Measurements from ENCODE around the gene TAOK2. TPM values are rescaled to one million over a fixed set of nuclear protein-coding genes. Genes with fewer than 3 reads are reported as not detected.

Gene TAOK2
- total RNA-seq, 6 experiments from 2014 or later = 50.4 to 56.9 (median 53.0) TPM

DNA sequence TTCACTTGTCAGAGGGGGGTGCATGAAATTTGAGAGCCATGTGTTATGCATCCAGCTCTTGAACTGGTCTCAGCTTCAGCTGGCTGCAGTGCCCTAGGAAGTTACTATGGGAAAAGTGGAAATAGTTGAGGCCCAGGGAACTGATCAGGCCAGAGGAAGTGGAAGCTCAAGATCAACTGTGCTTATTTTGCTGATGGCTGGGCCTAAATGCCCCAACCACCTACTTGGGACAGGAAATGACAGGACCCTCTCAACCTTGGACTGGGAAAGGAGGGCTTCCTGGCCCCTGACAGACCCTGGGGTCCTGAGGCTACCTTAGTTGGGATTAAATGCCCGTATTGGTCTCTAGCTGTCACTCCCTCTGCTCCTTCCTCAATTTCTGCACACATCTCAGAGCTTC, 1.2 kb upstream of the TAOK2 start:
- DNase-seq = no peak
- Mint-ChIP-seq H3K9me3 (peaks cover 6% of the 10 kb centered on the region; the same call in 1 of the 2 replicates), H3K27ac (no peak overlapping the region), H3K4me3 (no peak overlapping the region), H3K4me1 (ENCODE audit: low read depth) (peaks cover 34% of the 10 kb centered on the region), H3K36me3 (ENCODE audit: low read depth) (peaks cover 34% of the 10 kb centered on the region), H3K27me3 (ENCODE audit: insufficient read depth) (peaks cover 8% of the 10 kb centered on the region; the same call in 1 of the 2 replicates)
- TF ChIP-seq, protein P1, sequence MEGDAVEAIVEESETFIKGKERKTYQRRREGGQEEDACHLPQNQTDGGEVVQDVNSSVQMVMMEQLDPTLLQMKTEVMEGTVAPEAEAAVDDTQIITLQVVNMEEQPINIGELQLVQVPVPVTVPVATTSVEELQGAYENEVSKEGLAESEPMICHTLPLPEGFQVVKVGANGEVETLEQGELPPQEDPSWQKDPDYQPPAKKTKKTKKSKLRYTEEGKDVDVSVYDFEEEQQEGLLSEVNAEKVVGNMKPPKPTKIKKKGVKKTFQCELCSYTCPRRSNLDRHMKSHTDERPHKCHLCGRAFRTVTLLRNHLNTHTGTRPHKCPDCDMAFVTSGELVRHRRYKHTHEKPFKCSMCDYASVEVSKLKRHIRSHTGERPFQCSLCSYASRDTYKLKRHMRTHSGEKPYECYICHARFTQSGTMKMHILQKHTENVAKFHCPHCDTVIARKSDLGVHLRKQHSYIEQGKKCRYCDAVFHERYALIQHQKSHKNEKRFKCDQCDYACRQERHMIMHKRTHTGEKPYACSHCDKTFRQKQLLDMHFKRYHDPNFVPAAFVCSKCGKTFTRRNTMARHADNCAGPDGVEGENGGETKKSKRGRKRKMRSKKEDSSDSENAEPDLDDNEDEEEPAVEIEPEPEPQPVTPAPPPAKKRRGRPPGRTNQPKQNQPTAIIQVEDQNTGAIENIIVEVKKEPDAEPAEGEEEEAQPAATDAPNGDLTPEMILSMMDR (IDR thresholded peaks at IDR 0.05) = no peak

DNA sequence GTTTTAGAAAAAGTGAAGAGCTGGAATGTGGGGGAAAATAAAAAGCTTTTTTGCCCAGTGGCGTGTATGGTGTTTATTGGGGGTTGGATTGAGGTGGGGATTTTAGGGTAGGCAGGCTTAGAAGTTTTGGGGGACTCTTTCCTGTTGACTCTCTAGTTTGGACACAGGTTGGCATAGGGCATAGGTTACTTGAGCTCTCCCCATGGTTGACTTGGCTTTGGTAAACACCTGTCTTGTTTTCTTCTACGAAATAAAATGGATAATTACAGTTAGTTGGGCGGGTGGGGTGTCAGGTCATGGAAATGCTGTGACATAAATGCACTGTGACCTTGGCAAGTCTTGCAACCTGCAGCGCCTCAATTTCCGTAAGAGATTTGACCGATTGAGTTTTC, 680 bp upstream of the TAOK2 start:
- H3K9me3 Mint-ChIP-seq = peaks cover 6% of the 10 kb centered on the region; the same call in 1 of the 2 replicates
- no peak for DNase-seq
- H3K4me1 Mint-ChIP-seq (ENCODE audit: low read depth) = peaks cover 34% of the 10 kb centered on the region
- H3K4me3 Mint-ChIP-seq = peak overlapping the region; percentile 93; the same call in 1 of the 2 replicates
- peaks cover 34% of the 10 kb centered on the region for H3K36me3 Mint-ChIP-seq (ENCODE audit: low read depth)
- peak overlapping the region; percentile 73 for H3K27ac Mint-ChIP-seq
- peaks cover 8% of the 10 kb centered on the region; the same call in 1 of the 2 replicates for H3K27me3 Mint-ChIP-seq (ENCODE audit: insufficient read depth)
- TF ChIP-seq, protein P1 (IDR thresholded peaks at IDR 0.05) = no peak

DNA sequence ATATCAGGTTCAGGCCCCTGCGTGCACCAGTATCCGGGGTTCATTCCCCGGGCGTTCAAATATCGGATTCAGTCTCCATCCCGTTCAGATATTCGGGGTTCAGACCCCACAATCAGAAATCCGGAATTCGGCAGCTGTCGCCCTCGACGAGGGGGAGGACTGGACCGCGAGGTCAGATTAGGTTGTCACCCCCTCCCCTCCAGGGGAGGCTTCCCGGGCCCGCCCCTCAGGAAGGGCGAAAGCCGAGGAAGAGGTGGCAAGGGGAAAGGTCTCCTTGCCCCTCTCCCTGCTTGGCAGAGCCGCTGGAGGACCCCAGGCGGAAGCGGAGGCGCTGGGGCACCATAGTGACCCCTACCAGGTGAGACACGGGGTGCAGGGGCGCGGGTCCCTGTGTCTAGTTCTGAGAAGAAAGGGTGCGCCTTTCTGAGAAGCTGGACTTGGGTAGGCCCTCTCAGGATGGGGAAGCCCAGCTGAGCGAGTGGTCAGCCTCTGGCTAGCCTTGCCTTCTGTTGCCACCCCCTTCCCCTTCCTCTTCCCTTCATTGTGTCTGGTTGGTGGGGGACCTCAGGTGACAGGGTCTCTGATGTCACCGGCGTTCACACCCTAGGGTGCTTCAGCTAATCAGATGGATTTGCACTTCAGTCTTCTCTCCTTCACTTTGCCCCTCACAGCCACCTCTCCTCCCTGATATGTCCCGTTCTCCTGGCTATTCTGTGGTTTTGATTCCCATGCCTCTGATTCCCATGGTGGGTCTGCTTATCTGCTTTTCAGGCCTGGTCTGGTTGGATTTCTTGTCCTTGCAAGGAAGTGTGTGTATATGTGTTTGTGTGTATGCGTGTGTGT, 844 bp downstream of the TAOK2 start:
- DNase-seq = no peak
- Mint-ChIP-seq H3K36me3 (ENCODE audit: low read depth) (peaks cover 30% of the 10 kb centered on the region), H3K9me3 (peaks cover 6% of the 10 kb centered on the region; the same call in 1 of the 2 replicates)

DNA sequence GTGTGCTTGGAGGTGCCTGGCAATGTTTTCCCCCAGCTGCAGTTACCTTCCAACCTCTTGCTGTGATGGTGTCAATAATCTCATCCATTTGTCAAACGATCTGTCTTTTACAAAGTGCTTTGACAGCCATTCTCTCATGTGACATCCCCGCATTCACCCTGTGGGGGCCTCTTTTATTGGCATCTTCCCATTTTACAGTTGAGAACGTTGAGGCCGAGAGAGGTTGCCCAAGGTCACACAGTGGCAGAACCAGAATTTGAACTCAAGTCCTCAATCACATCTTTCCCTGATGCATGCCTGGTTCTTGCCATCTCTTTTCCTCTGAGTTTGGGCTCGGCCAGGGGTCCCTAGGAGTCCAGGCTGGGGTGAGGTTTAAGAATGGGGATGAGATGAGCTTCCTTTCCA, 1.5 kb downstream of the TAOK2 start:
- Mint-ChIP-seq H3K4me1 (ENCODE audit: low read depth) (peaks cover 34% of the 10 kb centered on the region), H3K27ac (peak overlapping the region; percentile 93), H3K36me3 (ENCODE audit: low read depth) (peaks cover 27% of the 10 kb centered on the region), H3K27me3 (ENCODE audit: insufficient read depth) (peaks cover 8% of the 10 kb centered on the region; the same call in 1 of the 2 replicates), H3K4me3 (peak overlapping the region; percentile 93), H3K9me3 (peaks cover 6% of the 10 kb centered on the region; the same call in 1 of the 2 replicates)
- DNase-seq = no peak
- TF ChIP-seq, protein P1 (IDR thresholded peaks at IDR 0.05) = no peak

More for the DNA sequence above, 844 bp downstream of the TAOK2 start:
- Mint-ChIP-seq H3K4me3 (peak overlapping the region; percentile 93), H3K27ac (peak overlapping the region; percentile 93), H3K27me3 (ENCODE audit: insufficient read depth) (peaks cover 8% of the 10 kb centered on the region; the same call in 1 of the 2 replicates), H3K4me1 (ENCODE audit: low read depth) (peaks cover 34% of the 10 kb centered on the region)
- TF ChIP-seq, protein P1 (IDR thresholded peaks at IDR 0.05) = no peak

DNA sequence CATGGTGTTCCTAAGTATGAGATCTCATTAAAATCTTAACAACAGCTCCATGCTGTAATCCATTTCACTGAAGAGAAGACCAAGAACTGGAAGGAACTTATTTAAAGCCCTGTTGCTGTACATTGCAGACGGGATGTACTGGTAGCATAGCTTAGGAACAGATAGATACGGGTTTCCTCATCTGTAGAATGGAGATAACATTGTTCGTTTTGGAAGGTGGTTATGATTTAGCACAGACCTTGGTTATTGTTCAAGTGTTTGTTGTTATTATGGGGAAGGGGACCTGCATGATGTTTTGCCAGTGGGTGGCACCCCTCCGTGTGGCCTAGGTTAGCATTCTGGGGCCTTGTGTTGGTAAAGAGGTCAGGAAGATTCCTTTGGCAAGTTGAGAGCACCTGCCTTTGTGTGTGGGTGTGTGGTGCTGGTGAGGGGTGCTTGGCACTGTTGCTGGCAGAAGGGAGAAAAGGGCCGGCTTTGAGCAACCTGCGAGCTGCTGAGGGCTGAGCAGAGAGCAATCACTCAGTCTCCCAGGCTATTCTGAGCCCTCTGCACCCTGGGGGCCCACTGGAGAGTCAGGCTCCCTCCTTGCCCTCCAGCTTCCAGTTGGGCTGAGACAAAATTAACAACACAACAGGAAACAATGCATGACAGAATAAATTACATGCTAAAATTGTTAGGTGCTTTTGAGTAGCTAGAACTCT, 2.3 kb downstream of the TAOK2 start:
- Mint-ChIP-seq H3K27ac (peak overlapping the region; percentile 93), H3K9me3 (peaks cover 6% of the 10 kb centered on the region; the same call in 1 of the 2 replicates), H3K4me3 (peak overlapping the region; percentile 93), H3K4me1 (ENCODE audit: low read depth) (peaks cover 34% of the 10 kb centered on the region), H3K36me3 (ENCODE audit: low read depth) (peaks cover 31% of the 10 kb centered on the region), H3K27me3 (ENCODE audit: insufficient read depth) (peaks cover 8% of the 10 kb centered on the region; the same call in 1 of the 2 replicates)
- no peak for DNase-seq
- TF ChIP-seq, protein P1 (IDR thresholded peaks at IDR 0.05) = no peak
